Measurements from ENCODE around the gene MED13L.

Gene MED13L

GRCh38 chr12:116213885-116214527 is 63.5 kb downstream of the MED13L start:
- Mint-ChIP-seq H3K9me3 (no peaks in the 10 kb centered on the region), H3K4me1 (ENCODE audit: low read depth) (peaks cover 58% of the 10 kb centered on the region), H3K27ac (no peak overlapping the region), H3K27me3 (no peaks in the 10 kb centered on the region), H3K36me3 (ENCODE audit: low read depth) (no peaks in the 10 kb centered on the region), H3K4me3 (no peak overlapping the region)
- intact Hi-C loops (cut with micrococcal nuclease) = no loop called here

- Mint-ChIP-seq H3K4me1 (ENCODE audit: low read depth) (peaks cover 61% of the 10 kb centered on the region), H3K27me3 (no peaks in the 10 kb centered on the region), H3K27ac (no peak overlapping the region), H3K9me3 (no peaks in the 10 kb centered on the region), H3K4me3 (no peak overlapping the region), H3K36me3 (ENCODE audit: low read depth) (no peaks in the 10 kb centered on the region)
- intact Hi-C loops (cut with micrococcal nuclease) = no loop called here
These were observed 64.5 kb downstream of the MED13L start for GRCh38 chr12:116213014-116213413.

DNA sequence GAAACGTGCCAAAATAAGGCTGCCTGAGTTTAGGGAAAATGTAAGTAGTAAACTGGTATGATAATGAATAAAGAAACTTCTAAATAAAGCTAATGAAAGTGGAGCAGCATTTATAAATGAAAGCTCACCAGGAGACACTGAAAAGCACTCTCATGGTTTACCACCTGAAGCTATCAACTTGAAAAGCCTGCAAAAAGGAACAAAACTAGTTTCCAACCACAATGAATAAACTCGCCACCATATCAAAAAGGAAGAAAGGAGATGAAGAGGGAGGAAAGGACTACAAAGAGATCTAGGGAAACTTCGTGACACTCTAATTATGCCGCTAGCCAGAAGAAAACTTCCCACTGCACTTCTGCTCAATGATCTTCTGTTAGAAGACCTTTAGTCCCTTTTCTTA is 66.7 kb downstream of the MED13L start:
- no peak overlapping the region for H3K4me3 Mint-ChIP-seq
- peaks cover 47% of the 10 kb centered on the region for H3K4me1 Mint-ChIP-seq (ENCODE audit: low read depth)
- H3K36me3 Mint-ChIP-seq (ENCODE audit: low read depth) = no peaks in the 10 kb centered on the region
- no peak overlapping the region for H3K27ac Mint-ChIP-seq
- H3K9me3 Mint-ChIP-seq = no peaks in the 10 kb centered on the region
- intact Hi-C loops (cut with micrococcal nuclease) = no loop called here
- H3K27me3 Mint-ChIP-seq = no peaks in the 10 kb centered on the region

GRCh38 chr12:116210131-116210530 is 67.4 kb downstream of the MED13L start:
- Mint-ChIP-seq H3K4me1 (ENCODE audit: low read depth) (peaks cover 41% of the 10 kb centered on the region), H3K36me3 (ENCODE audit: low read depth) (peaks cover 4% of the 10 kb centered on the region), H3K27me3 (no peaks in the 10 kb centered on the region), H3K9me3 (no peaks in the 10 kb centered on the region), H3K27ac (no peak overlapping the region), H3K4me3 (no peak overlapping the region)
- intact Hi-C loops (cut with micrococcal nuclease) = no loop called here

DNA sequence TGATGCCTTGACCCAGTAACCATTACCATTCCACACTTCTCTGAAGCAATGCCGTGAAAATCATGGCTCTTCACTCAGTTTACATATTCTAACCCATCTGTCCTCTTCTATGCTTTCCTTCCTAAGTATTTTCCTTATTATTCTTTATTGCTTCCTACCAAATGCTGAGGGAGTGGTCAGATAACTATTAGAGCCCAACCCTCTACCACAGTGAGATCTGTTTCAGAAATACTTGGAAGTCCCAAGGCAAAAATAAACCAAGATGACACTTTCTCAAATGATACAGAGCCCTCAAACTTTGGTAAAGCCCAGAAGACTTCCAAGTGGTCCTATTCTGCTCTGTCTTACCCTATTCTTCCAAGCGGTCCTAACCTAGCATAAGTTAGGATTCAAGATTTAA is 68.0 kb downstream of the MED13L start:
- Mint-ChIP-seq H3K4me1 (ENCODE audit: low read depth) (peaks cover 35% of the 10 kb centered on the region), H3K4me3 (no peak overlapping the region), H3K27me3 (no peaks in the 10 kb centered on the region), H3K9me3 (no peaks in the 10 kb centered on the region), H3K27ac (no peak overlapping the region), H3K36me3 (ENCODE audit: low read depth) (peaks cover 9% of the 10 kb centered on the region)
- intact Hi-C loops (cut with micrococcal nuclease) = no loop called here

- intact Hi-C loops (cut with micrococcal nuclease) = no loop called here
- no peak overlapping the region for H3K27ac Mint-ChIP-seq
These were observed 70.2 kb downstream of the MED13L start for GRCh38 chr12:116207274-116207673.

DNA sequence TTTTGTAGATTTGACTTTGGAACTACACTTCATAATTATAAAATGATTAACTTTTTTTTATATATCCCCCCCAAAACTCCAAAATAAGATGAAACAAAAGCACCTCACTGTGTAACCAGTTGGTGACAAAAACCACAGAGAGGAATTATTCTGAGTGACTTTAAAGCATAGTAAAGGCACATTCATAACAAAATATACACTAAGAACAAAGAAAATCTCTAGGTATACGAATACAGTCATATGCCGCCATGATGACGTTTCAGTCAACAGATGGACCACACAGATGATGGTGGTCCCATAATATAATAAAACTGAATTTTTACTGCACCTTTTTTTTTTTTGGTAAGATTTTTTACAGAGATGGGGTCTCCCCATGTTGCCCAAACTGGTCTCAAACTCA is 70.7 kb downstream of the MED13L start:
- Mint-ChIP-seq H3K4me1 (ENCODE audit: low read depth) (peaks cover 31% of the 10 kb centered on the region), H3K27me3 (no peaks in the 10 kb centered on the region), H3K4me3 (no peak overlapping the region), H3K27ac (no peak overlapping the region), H3K9me3 (no peaks in the 10 kb centered on the region), H3K36me3 (ENCODE audit: low read depth) (peaks cover 14% of the 10 kb centered on the region)
- intact Hi-C loops (cut with micrococcal nuclease) = no loop called here

More at GRCh38 chr12:116207274-116207673, 70.2 kb downstream of the MED13L start:
- Mint-ChIP-seq H3K4me1 (ENCODE audit: low read depth) (peaks cover 31% of the 10 kb centered on the region), H3K9me3 (no peaks in the 10 kb centered on the region), H3K4me3 (no peak overlapping the region), H3K27me3 (no peaks in the 10 kb centered on the region), H3K36me3 (ENCODE audit: low read depth) (peaks cover 14% of the 10 kb centered on the region)

- intact Hi-C loops (cut with micrococcal nuclease) = no loop called here
- Mint-ChIP-seq H3K27ac (no peak overlapping the region), H3K4me1 (ENCODE audit: low read depth) (peaks cover 41% of the 10 kb centered on the region), H3K9me3 (no peaks in the 10 kb centered on the region), H3K4me3 (no peak overlapping the region), H3K36me3 (ENCODE audit: low read depth) (peaks cover 14% of the 10 kb centered on the region), H3K27me3 (no peaks in the 10 kb centered on the region)
These were observed 72.7 kb downstream of the MED13L start for GRCh38 chr12:116204785-116205184.

DNA sequence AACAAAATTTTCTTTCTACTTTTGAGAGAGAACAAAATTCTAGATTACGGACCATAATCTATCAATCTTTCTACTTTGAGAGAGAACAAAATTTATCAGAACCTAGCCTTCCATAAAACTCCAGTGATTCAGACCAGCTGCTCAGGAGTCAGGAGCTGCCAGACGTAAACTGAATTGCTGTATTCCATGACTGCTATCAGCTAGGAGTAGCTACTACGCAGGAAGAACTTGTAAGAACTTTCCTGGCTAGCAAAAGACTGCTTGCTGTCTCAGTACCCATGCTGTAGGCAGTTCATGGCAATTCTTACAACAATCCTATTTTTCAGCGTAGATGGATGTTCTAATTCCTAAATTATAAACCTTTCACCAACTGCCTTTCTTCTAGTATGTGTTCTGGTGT is 73.3 kb downstream of the MED13L start:
- Mint-ChIP-seq H3K36me3 (ENCODE audit: low read depth) (peaks cover 14% of the 10 kb centered on the region), H3K9me3 (no peaks in the 10 kb centered on the region), H3K4me1 (ENCODE audit: low read depth) (peaks cover 41% of the 10 kb centered on the region), H3K27ac (no peak overlapping the region), H3K4me3 (no peak overlapping the region), H3K27me3 (no peaks in the 10 kb centered on the region)
- intact Hi-C loops (cut with micrococcal nuclease) = no loop called here

DNA sequence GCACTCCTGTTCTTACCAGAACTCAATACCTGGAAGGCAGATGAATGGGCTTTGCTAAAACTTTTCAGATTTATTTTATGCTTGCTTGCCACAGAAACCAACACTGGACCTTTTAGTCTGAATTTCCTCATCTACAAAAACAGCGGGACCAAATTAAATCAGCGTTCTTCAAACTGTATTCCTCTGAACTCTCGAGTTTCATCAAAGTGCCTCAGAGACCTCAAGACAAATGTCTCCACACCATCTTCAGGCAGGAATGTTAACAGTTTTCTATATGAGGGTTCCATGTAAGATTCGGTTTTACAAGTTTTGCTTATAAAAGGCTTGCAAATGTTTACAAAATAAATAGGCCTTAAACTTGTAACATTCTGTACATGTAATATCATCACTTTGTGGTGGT is 74.6 kb downstream of the MED13L start:
- H3K4me3 Mint-ChIP-seq = no peak overlapping the region
- intact Hi-C loops (cut with micrococcal nuclease) = no loop called here
- H3K9me3 Mint-ChIP-seq = no peaks in the 10 kb centered on the region
- H3K4me1 Mint-ChIP-seq (ENCODE audit: low read depth) = peaks cover 47% of the 10 kb centered on the region
- H3K27ac Mint-ChIP-seq = no peak overlapping the region
- H3K27me3 Mint-ChIP-seq = no peaks in the 10 kb centered on the region
- peaks cover 14% of the 10 kb centered on the region for H3K36me3 Mint-ChIP-seq (ENCODE audit: low read depth)

- Mint-ChIP-seq H3K4me3 (no peak overlapping the region), H3K27ac (no peak overlapping the region), H3K36me3 (ENCODE audit: low read depth) (peaks cover 14% of the 10 kb centered on the region), H3K4me1 (ENCODE audit: low read depth) (peaks cover 45% of the 10 kb centered on the region), H3K9me3 (no peaks in the 10 kb centered on the region), H3K27me3 (no peaks in the 10 kb centered on the region)
- intact Hi-C loops (cut with micrococcal nuclease) = no loop called here
These were observed 75.1 kb downstream of the MED13L start for GRCh38 chr12:116202433-116202832.

- intact Hi-C loops (cut with micrococcal nuclease) = no loop called here
- H3K4me1 Mint-ChIP-seq (ENCODE audit: low read depth) = peaks cover 48% of the 10 kb centered on the region
- no peaks in the 10 kb centered on the region for H3K27me3 Mint-ChIP-seq
- no peak overlapping the region for H3K4me3 Mint-ChIP-seq
- no peaks in the 10 kb centered on the region for H3K9me3 Mint-ChIP-seq
- no peak overlapping the region for H3K27ac Mint-ChIP-seq
- H3K36me3 Mint-ChIP-seq (ENCODE audit: low read depth) = peaks cover 14% of the 10 kb centered on the region
These were observed 75.6 kb downstream of the MED13L start for GRCh38 chr12:116201908-116202307.

- no peak overlapping the region for H3K4me3 Mint-ChIP-seq
- H3K27ac Mint-ChIP-seq = no peak overlapping the region
- H3K4me1 Mint-ChIP-seq (ENCODE audit: low read depth) = peaks cover 49% of the 10 kb centered on the region
- no peaks in the 10 kb centered on the region for H3K27me3 Mint-ChIP-seq
- H3K9me3 Mint-ChIP-seq = no peaks in the 10 kb centered on the region
- intact Hi-C loops (cut with micrococcal nuclease) = no loop called here
- H3K36me3 Mint-ChIP-seq (ENCODE audit: low read depth) = peaks cover 14% of the 10 kb centered on the region
These were observed 76.1 kb downstream of the MED13L start for GRCh38 chr12:116201359-116201758.

DNA sequence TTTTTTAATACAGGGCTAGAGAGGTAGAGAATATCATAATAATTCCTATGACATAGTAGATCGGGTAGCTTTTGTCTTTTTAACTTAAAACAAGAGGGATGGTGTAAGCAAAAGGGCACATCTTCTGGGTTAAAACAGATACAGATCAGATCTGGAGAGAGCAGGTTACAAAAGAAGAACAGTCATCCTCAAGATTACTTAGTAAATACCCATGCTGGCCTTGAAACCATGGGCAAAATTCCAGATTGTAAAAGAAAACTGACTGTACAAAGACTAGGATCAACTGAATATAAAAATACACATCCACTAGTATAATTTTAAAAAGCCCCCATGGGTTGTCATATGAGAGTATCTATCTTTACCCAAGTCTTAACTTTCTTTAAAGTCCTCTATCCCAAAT is 76.7 kb downstream of the MED13L start:
- Mint-ChIP-seq H3K27me3 (no peaks in the 10 kb centered on the region), H3K4me1 (ENCODE audit: low read depth) (peaks cover 54% of the 10 kb centered on the region), H3K27ac (no peak overlapping the region), H3K4me3 (no peak overlapping the region), H3K36me3 (ENCODE audit: low read depth) (peaks cover 14% of the 10 kb centered on the region), H3K9me3 (no peaks in the 10 kb centered on the region)
- intact Hi-C loops (cut with micrococcal nuclease) = no loop called here

DNA sequence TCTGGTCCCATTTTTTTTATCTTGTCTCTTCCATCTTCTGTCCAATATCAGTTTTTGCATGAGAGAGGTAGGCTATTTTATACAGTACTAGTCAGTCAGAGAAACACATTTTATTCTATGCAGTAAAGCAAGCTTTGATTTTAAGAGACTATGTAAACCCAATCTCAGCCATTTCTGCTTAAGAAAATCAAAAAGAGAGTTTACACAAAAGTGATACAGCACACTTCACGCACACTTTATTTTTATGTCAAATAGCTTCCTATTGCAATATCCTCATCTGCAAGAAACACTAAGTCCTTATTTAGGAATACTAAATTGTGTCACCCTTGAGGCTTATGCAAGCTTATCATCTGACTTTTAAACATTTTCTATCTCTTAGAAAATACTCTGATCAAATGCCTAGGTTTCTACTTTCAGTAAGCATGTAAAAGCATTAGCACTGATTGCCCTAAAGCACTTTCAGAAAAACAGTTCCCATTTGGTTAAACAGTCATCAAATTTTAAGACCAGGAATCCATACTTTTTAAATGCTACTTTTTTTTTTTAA is 78.3 kb downstream of the MED13L start:
- no peaks in the 10 kb centered on the region for H3K27me3 Mint-ChIP-seq
- intact Hi-C loops (cut with micrococcal nuclease) = no loop called here
- peaks cover 67% of the 10 kb centered on the region for H3K4me1 Mint-ChIP-seq (ENCODE audit: low read depth)
- H3K36me3 Mint-ChIP-seq (ENCODE audit: low read depth) = peaks cover 6% of the 10 kb centered on the region
- no peak overlapping the region for H3K27ac Mint-ChIP-seq
- no peak overlapping the region for H3K4me3 Mint-ChIP-seq
- no peaks in the 10 kb centered on the region for H3K9me3 Mint-ChIP-seq
